K562 (cell line): ENCODE measurements around the gene NAPA. TPM values are rescaled to one million over a fixed set of nuclear protein-coding genes. Genes with fewer than 3 reads are reported as not detected.

Experiments
- ATF7 ChIP-seq: fragments of 450-650 bp; IDR thresholded peaks from 2 replicates; pipeline ENCODE4 v1.7.1; 2014; ENCODE audit warnings: mild to moderate bottlenecking, moderate library complexity
- CCAR2 ChIP-seq: fragments of 200-400 bp; formaldehyde crosslinking; IDR thresholded peaks from 2 replicates; pipeline ENCODE4 v1.6.1; 2017; ENCODE audit warnings: mild to moderate bottlenecking, low read depth, low read length
- CSDE1 ChIP-seq, 2 experiments: fragments of 450-650 bp; IDR thresholded peaks; 2 replicates each; pipeline ENCODE4 v1.6.1; 2016; ENCODE audit warnings: mild to moderate bottlenecking in 1 of 2
- KAT2B ChIP-seq: IDR thresholded peaks from one replicate; pipeline ENCODE4 v1.6.1; 2012; ENCODE audit warnings: low read depth, mild to moderate bottlenecking, control low read depth, inconsistent platforms, low read length, moderate library complexity
- MCM2 ChIP-seq: fragments of 450-650 bp; IDR thresholded peaks from 2 replicates; pipeline ENCODE4 v1.6.1; 2017; ENCODE audit warnings: low read depth, mild to moderate bottlenecking
- MTA1 ChIP-seq: fragments of 450-650 bp; IDR thresholded peaks from 2 replicates; pipeline ENCODE4 v1.6.1; 2017; ENCODE audit warnings: borderline replicate concordance
- MYC ChIP-seq, 2 experiments: fragments of 250-450 bp in 1 of 2; sonication (Bioruptor Pico) in 1 of 2; IDR thresholded peaks; 2 replicates each; pipeline versions ENCODE4 v1.5.1 to v1.6.1; 2012 to 2021; ENCODE audit warnings: low read depth in 2 of 2, borderline replicate concordance in 1 of 2, improper control_type of control experiment in 1 of 2, low read length in 1 of 2, mild to moderate bottlenecking in 1 of 2, moderate library complexity in 1 of 2
- NCOA1 ChIP-seq: fragments of 450-650 bp; IDR thresholded peaks from 2 replicates; pipeline ENCODE4 v1.6.1; 2016; ENCODE audit warnings: low read depth
- NFYB ChIP-seq: IDR thresholded peaks from 2 replicates; pipeline ENCODE4 v1.6.1; 2011; ENCODE audit warnings: mild to moderate bottlenecking, moderate library complexity; ENCODE audit not compliant: insufficient read length; ENCODE audit errors: extremely low read depth
- RAD51 ChIP-seq: fragments of 450-650 bp; IDR thresholded peaks from 2 replicates; pipeline ENCODE4 v1.7.1; 2016; ENCODE audit warnings: low read depth, mild to moderate bottlenecking, borderline replicate concordance
- RBM14 ChIP-seq: fragments of 200-400 bp; formaldehyde crosslinking; IDR thresholded peaks from 2 replicates; pipeline ENCODE4 v1.6.1; 2018; ENCODE audit warnings: low read depth, mild to moderate bottlenecking, low read length, moderate library complexity, borderline replicate concordance; ENCODE audit not compliant: insufficient read depth
- SREBF1 ChIP-seq: fragments of 150-350 bp; IDR thresholded peaks from 2 replicates; pipeline ENCODE4 v1.6.1; 2014; ENCODE audit warnings: antibody characterized with exemption, low read depth, low read length, borderline replicate concordance
- TEAD4 ChIP-seq, 2 experiments: sonication (generic) in 1 of 2; formaldehyde crosslinking in 1 of 2; IDR thresholded peaks; 2 replicates each; pipeline versions ENCODE4 v1.6.1 to v1.8.0; 2012 to 2022; ENCODE audit warnings: borderline replicate concordance in 1 of 2, inconsistent platforms in 1 of 2, low read length in 1 of 2, mild to moderate bottlenecking in 1 of 2, missing genetic modification reagents in 1 of 2
- ZFP30 ChIP-seq: fragments of 250-450 bp; sonication (Bioruptor Pico); IDR thresholded peaks from 2 replicates; pipeline ENCODE4 v1.8.0; 2022; ENCODE audit warnings: moderate library complexity, mild to moderate bottlenecking, inconsistent platforms, borderline replicate concordance
- ZNF224 ChIP-seq: sonication (generic); formaldehyde crosslinking; IDR thresholded peaks from 2 replicates; pipeline ENCODE4 v1.8.0; 2022; ENCODE audit warnings: mild to moderate bottlenecking, missing genetic modification reagents
- ZSCAN32 ChIP-seq: fragments of 450-650 bp; formaldehyde crosslinking; IDR thresholded peaks from 2 replicates; pipeline ENCODE4 v1.4.0; 2020; ENCODE audit warnings: mild to moderate bottlenecking, moderate library complexity
- polyA plus RNA-seq, 8 experiments: library from polyadenylated mRNA; depleted of rRNA in 4 of 8; stranded (reverse) in 5 of 8; unstranded in 3 of 8; fragments of >200 nt; fragmentation: Nextera tagmentation in 2 of 8; fragmentation: Illumina TruSeq in 1 of 8; extraction: Ambion mirVana in 2 of 8; extraction: Trizol in 1 of 8; gene quantifications; 2 replicates each; pipeline versions ENCODE4 v1.2.1 to v1.2.3, GENCODE V29; 2011 to 2014; ENCODE audit warnings: inconsistent platforms in 1 of 8, missing spikeins in 1 of 8
- total RNA-seq, 7 experiments: library from RNA; depleted of rRNA in 6 of 7; stranded (reverse); fragments of >200 nt in 6 of 7; fragmentation: Illumina TruSeq in 2 of 7; extraction: Trizol in 2 of 7; gene quantifications; 2 replicates each; pipeline versions ENCODE4 v1.2.1 to v1.2.3, GENCODE V29; 2011 to 2021; ENCODE audit warnings: low replicate concordance in 1 of 7
- TF ChIP-seq, protein P1 (sequence below): sonication (generic); formaldehyde crosslinking; IDR thresholded peaks from 2 replicates; pipeline ENCODE4 v1.5.0; 2020; ENCODE audit warnings: missing genetic modification reagents
- TF ChIP-seq, protein P2 (sequence below), 2 experiments: fragments of 450-650 bp in 1 of 2; sonication (generic) in 1 of 2; formaldehyde crosslinking; conservative IDR thresholded peaks; 2 replicates each; pipeline versions ENCODE4 v1.4.0 to v1.8.1; 2020 to 2022; ENCODE audit warnings: mild to moderate bottlenecking in 1 of 2, missing genetic modification reagents in 1 of 2
- TF ChIP-seq, protein P3 (sequence below), 2 experiments: fragments of 450-650 bp in 1 of 2; IDR thresholded peaks; 2 replicates each; pipeline ENCODE4 v1.6.1; 2011 to 2017; ENCODE audit warnings: low read depth in 2 of 2, antibody characterized with exemption in 1 of 2, borderline replicate concordance in 1 of 2, low read length in 1 of 2, mild to moderate bottlenecking in 1 of 2, mixed read lengths in 1 of 2; ENCODE audit not compliant: control insufficient read depth in 1 of 2
- TF ChIP-seq, protein P4 (sequence below): fragments of 250-450 bp; sonication (Bioruptor Pico); IDR thresholded peaks from 2 replicates; pipeline ENCODE4 v1.4.0; 2020; ENCODE audit warnings: borderline replicate concordance

NAPA gene
- total and polyA plus RNA-seq, 9 of the 15 experiments (the other 6 are each of a cell fraction or from before 2014, with no cell fraction given): 5.4 to 98.6 (median 77.5) TPM

DNA sequence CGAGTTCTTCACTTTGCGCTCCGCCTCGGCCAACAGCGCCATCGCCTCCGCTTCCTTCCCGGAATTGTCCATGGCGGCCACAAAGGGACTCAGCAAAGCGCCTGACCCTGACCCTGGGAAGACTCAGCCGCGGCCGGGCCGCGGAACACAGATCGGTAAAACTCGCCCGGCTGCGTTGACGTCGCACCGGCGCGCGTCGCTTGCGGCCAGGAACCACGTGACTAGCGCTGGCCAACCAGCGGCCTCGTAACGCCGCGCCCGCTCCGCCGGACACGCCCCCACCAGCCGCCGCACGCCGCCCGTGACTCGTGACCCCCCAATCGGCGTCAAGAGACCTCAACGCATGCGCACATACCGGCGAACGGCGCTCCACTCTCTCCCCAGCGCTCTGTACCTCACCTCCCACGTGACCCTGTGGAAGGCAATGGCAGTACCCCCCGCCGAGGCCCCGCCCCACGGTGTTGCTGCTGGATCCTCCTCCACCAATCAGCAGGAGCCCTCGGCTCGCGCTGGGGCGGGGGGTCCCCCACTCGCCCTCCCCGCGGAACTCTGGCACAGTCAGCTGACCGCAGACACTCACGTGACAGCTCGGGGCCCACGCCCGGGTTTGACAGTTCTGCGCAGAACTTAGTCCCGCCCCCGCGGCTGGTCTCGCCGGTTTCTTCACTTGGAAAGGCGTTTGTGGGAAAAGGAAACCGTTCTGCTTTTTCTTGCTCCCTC lies at the start of gene NAPA (continued):
- TF ChIP-seq TEAD4 (IDR thresholded peaks at IDR 0.05; ENCODE audit: low read length) (peak; percentile 15; the same call in 1 of the 2 replicates), TEAD4 (CRISPR knock-in tag; IDR thresholded peaks at IDR 0.05; ENCODE audit: borderline replicate concordance) (no peak), KAT2B (no peak), RBM14 (no peak), MYC (IDR thresholded peaks at IDR 0.05; ENCODE audit: low read depth, low read length) (peak; percentile 76), MYC (CRISPR knock-in tag; IDR thresholded peaks at IDR 0.05; ENCODE audit: borderline replicate concordance, low read depth) (no peak), RAD51 (peak; percentile 99), NCOA1 (no peak), MTA1 (peak; percentile 92), ZSCAN32 (CRISPR knock-in tag) (no peak), SREBF1 (peak; percentile 15; the same call in 1 of the 2 replicates), NFYB (peak; percentile 57), CSDE1 (IDR thresholded peaks at IDR 0.05) (no peak), CCAR2 (no peak), ZFP30 (CRISPR knock-in tag) (no peak), ATF7 (peak; percentile 93), MCM2 (no peak), ZNF224 (no peak; the same call in 1 of the 2 replicates)
- TF ChIP-seq, protein P1, sequence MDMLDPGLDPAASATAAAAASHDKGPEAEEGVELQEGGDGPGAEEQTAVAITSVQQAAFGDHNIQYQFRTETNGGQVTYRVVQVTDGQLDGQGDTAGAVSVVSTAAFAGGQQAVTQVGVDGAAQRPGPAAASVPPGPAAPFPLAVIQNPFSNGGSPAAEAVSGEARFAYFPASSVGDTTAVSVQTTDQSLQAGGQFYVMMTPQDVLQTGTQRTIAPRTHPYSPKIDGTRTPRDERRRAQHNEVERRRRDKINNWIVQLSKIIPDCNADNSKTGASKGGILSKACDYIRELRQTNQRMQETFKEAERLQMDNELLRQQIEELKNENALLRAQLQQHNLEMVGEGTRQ (CRISPR knock-in tag): peak; percentile 94
- TF ChIP-seq, protein P2, sequence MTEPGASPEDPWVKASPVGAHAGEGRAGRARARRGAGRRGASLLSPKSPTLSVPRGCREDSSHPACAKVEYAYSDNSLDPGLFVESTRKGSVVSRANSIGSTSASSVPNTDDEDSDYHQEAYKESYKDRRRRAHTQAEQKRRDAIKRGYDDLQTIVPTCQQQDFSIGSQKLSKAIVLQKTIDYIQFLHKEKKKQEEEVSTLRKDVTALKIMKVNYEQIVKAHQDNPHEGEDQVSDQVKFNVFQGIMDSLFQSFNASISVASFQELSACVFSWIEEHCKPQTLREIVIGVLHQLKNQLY (CRISPR knock-in tag; conservative IDR thresholded peaks at IDR 0.05): no peak
- TF ChIP-seq, protein P3, sequence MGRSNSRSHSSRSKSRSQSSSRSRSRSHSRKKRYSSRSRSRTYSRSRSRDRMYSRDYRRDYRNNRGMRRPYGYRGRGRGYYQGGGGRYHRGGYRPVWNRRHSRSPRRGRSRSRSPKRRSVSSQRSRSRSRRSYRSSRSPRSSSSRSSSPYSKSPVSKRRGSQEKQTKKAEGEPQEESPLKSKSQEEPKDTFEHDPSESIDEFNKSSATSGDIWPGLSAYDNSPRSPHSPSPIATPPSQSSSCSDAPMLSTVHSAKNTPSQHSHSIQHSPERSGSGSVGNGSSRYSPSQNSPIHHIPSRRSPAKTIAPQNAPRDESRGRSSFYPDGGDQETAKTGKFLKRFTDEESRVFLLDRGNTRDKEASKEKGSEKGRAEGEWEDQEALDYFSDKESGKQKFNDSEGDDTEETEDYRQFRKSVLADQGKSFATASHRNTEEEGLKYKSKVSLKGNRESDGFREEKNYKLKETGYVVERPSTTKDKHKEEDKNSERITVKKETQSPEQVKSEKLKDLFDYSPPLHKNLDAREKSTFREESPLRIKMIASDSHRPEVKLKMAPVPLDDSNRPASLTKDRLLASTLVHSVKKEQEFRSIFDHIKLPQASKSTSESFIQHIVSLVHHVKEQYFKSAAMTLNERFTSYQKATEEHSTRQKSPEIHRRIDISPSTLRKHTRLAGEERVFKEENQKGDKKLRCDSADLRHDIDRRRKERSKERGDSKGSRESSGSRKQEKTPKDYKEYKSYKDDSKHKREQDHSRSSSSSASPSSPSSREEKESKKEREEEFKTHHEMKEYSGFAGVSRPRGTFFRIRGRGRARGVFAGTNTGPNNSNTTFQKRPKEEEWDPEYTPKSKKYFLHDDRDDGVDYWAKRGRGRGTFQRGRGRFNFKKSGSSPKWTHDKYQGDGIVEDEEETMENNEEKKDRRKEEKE (IDR thresholded peaks at IDR 0.05; ENCODE audit: borderline replicate concordance in 1 of 2, control insufficient read depth in 1 of 2, low read depth in 2 of 2, low read length in 1 of 2): no peak
- TF ChIP-seq, protein P4, sequence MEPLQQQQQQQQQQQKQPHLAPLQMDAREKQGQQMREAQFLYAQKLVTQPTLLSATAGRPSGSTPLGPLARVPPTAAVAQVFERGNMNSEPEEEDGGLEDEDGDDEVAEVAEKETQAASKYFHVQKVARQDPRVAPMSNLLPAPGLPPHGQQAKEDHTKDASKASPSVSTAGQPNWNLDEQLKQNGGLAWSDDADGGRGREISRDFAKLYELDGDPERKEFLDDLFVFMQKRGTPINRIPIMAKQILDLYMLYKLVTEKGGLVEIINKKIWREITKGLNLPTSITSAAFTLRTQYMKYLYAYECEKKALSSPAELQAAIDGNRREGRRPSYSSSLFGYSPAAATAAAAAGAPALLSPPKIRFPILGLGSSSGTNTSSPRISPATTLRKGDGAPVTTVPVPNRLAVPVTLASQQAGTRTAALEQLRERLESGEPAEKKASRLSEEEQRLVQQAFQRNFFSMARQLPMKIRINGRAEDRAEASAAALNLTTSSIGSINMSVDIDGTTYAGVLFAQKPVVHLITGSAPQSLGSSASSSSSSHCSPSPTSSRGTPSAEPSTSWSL (CRISPR knock-in tag): no peak
